OCI-LY7 (cell line): ENCODE measurements around the gene ESYT2. TPM values are rescaled to one million over a fixed set of nuclear protein-coding genes. Genes with fewer than 3 reads are reported as not detected.

Source experiments
- BruUV-seq: library from RNA; stranded (reverse); fragments of 400-500 nt; replicated peaks from 2 replicates; lab custom pipeline; 2021; lab: Mats Ljungman, UMichigan
- CTCF ChIA-PET: fragments of 300-600 bp; sonication (Branson Sonifier 250); formaldehyde crosslinking; loops from one replicate; lab custom pipeline; 2022; ENCODE audit warnings: antibody characterized with exemption; ENCODE audit not compliant: unreplicated experiment; lab: Charles Lee
- POLR2A ChIA-PET: fragments of 300-600 bp; sonication (Branson Sonifier 250); formaldehyde crosslinking; loops from one replicate; lab custom pipeline; 2022; ENCODE audit warnings: antibody characterized with exemption; lab: Charles Lee
- DNase-seq: peaks from one replicate; pipeline ENCODE4 v3.0.0-alpha.2; 2015; ENCODE audit warnings: low spot score
- H2AFZ ChIP-seq: fragments of 200-600 bp; sonication (generic), shearing (Covaris generic); 2 replicates; pipeline ENCODE4 v1.6.1; 2014; ENCODE audit warnings: mild to moderate bottlenecking, antibody characterized with exemption, low read length, moderate library complexity
- H3K27ac ChIP-seq: fragments of 200-600 bp; sonication (generic); 2 replicates; pipeline ENCODE4 v1.5.1; 2014; ENCODE audit warnings: mixed run types, low read depth, mild to moderate bottlenecking, moderate library complexity, low read length, inconsistent platforms; ENCODE audit not compliant: poor library complexity, severe bottlenecking
- H3K36me3 ChIP-seq: fragments of 200-600 bp; sonication (generic); 2 replicates; pipeline ENCODE4 v1.6.1; 2014; ENCODE audit warnings: mild to moderate bottlenecking, antibody characterized with exemption, low read length, moderate library complexity, mixed read lengths; ENCODE audit not compliant: insufficient read depth
- H3K4me1 ChIP-seq: fragments of 200-600 bp; sonication (generic); 2 replicates; pipeline ENCODE4 v1.5.1; 2014; ENCODE audit warnings: mild to moderate bottlenecking, low read length; ENCODE audit not compliant: insufficient read depth, poor library complexity, severe bottlenecking
- H3K4me2 ChIP-seq: fragments of 200-600 bp; sonication (generic); 2 replicates; pipeline ENCODE4 v1.6.1; 2014; ENCODE audit warnings: mild to moderate bottlenecking, low read length
- H3K4me3 ChIP-seq: fragments of 200-600 bp; sonication (generic); 2 replicates; pipeline ENCODE4 v1.5.1; 2014; ENCODE audit warnings: mild to moderate bottlenecking, low read depth, low read length; ENCODE audit not compliant: poor library complexity, severe bottlenecking
- H3K79me2 ChIP-seq: fragments of 200-600 bp; sonication (generic); 2 replicates; pipeline ENCODE4 v1.6.1; 2016; ENCODE audit warnings: low read depth, mild to moderate bottlenecking, low read length, moderate library complexity, mixed read lengths; ENCODE audit not compliant: insufficient read depth
- H3K9me2 ChIP-seq: fragments of 200-600 bp; sonication (generic); 2 replicates; pipeline ENCODE4 v1.6.1; 2016; ENCODE audit warnings: mild to moderate bottlenecking, low read length, mixed read lengths; ENCODE audit not compliant: insufficient read depth
- H3K9me3 ChIP-seq: fragments of 200-600 bp; sonication (generic); 2 replicates; pipeline ENCODE4 v1.6.1; 2014; ENCODE audit warnings: mild to moderate bottlenecking, mixed run types, low read length, mixed read lengths
- H4K20me1 ChIP-seq: fragments of 200-600 bp; sonication (generic); 2 replicates; pipeline ENCODE4 v1.6.1; 2014; ENCODE audit warnings: mild to moderate bottlenecking, antibody characterized with exemption, low read length, moderate library complexity, mixed read lengths; ENCODE audit not compliant: insufficient read depth
- CTCF ChIP-seq: fragments of 200-600 bp; sonication (generic); conservative IDR thresholded peaks from 2 replicates; pipeline ENCODE4 v1.5.1; 2014; ENCODE audit warnings: mild to moderate bottlenecking, antibody characterized with exemption, low read length, moderate library complexity, mixed read lengths
- EZH2phosphoT487 ChIP-seq: fragments of 200-600 bp; sonication (generic); IDR thresholded peaks from 2 replicates; pipeline ENCODE4 v1.6.1; 2018; ENCODE audit warnings: low read depth, borderline replicate concordance, mild to moderate bottlenecking, mixed run types, antibody characterized with exemption, low read length, moderate library complexity, mixed read lengths
- intact Hi-C: fragments of 100-400 bp; cut with micrococcal nuclease; formaldehyde crosslinking; loops from one replicate; pipeline ENCODE4 v1.10.0; 2022; ENCODE audit not compliant: unreplicated experiment
- total RNA-seq, 2 experiments: library from RNA; depleted of rRNA in 1 of 2; stranded (reverse); fragments of >200 nt in 1 of 2; shearing (Covaris generic) in 1 of 2; gene quantifications; 2 replicates each; pipeline ENCODE4 v1.2.3, GENCODE V29; 2014 to 2022

The ESYT2 gene
- total RNA-seq, 2 experiments from 2014 or later, result 24.2 to 33.7 TPM

GRCh38 chr7:158821171-158822031 lies 7.9 kb downstream of the ESYT2 start:
- H3K9me2 ChIP-seq, result no peaks in the 10 kb centered on the region
- peaks cover 12% of the 10 kb centered on the region for H3K4me1 ChIP-seq
- POLR2A ChIA-PET, result interaction anchor here (0.6 to 1.2 kb wide), 2 partner anchors 8 to 287 kb away, joined by 3 read pairs; no protein-coding TSS in a partner anchor
- no peaks in the 10 kb centered on the region for H3K9me3 ChIP-seq
- BruUV-seq, result no TSS peak
- no peak overlapping the region for H3K4me3 ChIP-seq
- H3K27ac ChIP-seq, result no peak overlapping the region
- H3K79me2 ChIP-seq, result peaks cover 40% of the 10 kb centered on the region
- CTCF ChIA-PET, result no interaction called here
- H3K36me3 ChIP-seq, result no peaks in the 10 kb centered on the region
- H4K20me1 ChIP-seq, result peaks cover 9% of the 10 kb centered on the region; the same call in 1 of the 2 replicates
- TF ChIP-seq CTCF (no peak), EZH2phosphoT487 (no peak)
- DNase-seq, result no peak
- H3K4me2 ChIP-seq, result no peak overlapping the region
- H2AFZ ChIP-seq, result no peak overlapping the region
- intact Hi-C loops, result no loop called here

- Histone ChIP-seq H3K9me2 (no peaks in the 10 kb centered on the region), H3K27ac (no peak overlapping the region), H3K79me2 (peaks cover 40% of the 10 kb centered on the region), H3K4me1 (peaks cover 14% of the 10 kb centered on the region), H3K4me3 (no peak overlapping the region), H3K9me3 (no peaks in the 10 kb centered on the region), H2AFZ (no peak overlapping the region), H3K4me2 (no peak overlapping the region), H4K20me1 (peaks cover 9% of the 10 kb centered on the region; the same call in 1 of the 2 replicates), H3K36me3 (no peaks in the 10 kb centered on the region)
- POLR2A ChIA-PET, result interaction anchor here (0.6 kb wide), 1 partner anchor 286 kb away, joined by 3 read pairs; no protein-coding TSS in a partner anchor
- CTCF ChIA-PET, result no interaction called here
- BruUV-seq, result no TSS peak
- no peak for TF ChIP-seq EZH2phosphoT487
- TF ChIP-seq CTCF, result no peak
- intact Hi-C loops, result no loop called here
- DNase-seq, result no peak
Measured at GRCh38 chr7:158820656-158821055, 8.7 kb downstream of the ESYT2 start.
